Heart left ventricle (tissue), 13 donors: Measurements from ENCODE around the gene ZAP70.

Experiments
- CTCF ChIP-seq, 12 donors: fragments of 200-600 bp; sonication (generic) in 4 of 12; IDR thresholded peaks; one replicate each; pipeline versions ENCODE4 v1.5.0 to v1.8.0; 2018 to 2022; ENCODE audit warnings: antibody characterized with exemption in 12 of 12, mild to moderate bottlenecking in 5 of 12
- POLR2A ChIP-seq, 2 donors: fragments of 450-650 bp; IDR thresholded peaks; one replicate each; pipeline ENCODE4 v1.6.1; 2017; ENCODE audit warnings: antibody characterized with exemption in 2 of 2, mild to moderate bottlenecking in 2 of 2, moderate library complexity in 2 of 2
- donor health status: ischemic (EF 13 %, LVEDD 7.1; RV severe dilation, severe dysfunction).
- donor health status: DM: no; HTN: yes; CAD: no.
- donor health status: DM: no; HTN: no; CAD: no.
- donor health status: ischemic (EF 25% LVEDD 6.9; RV normal size, moderate dysfunction).
- donor health status: ischemic (EF 25% LVEDD 5.7; RV mildly dilated, moderate dysfunction).
- donor health status: ischemic (EF 35%, LVEDD 5.7; RV mildly dilated, moderate dysfunction).
- donor health status: nonischemic (EF 11% LVEDD 7.7; RV severe dilation, severe dysfunction).
- donor health status: DM: yes; HTN: yes; CAD: no.
- donor health status: PGD.
- donor health status: ischemic (EF 29% LVEDD 5.4; RV normal size, mild dysfunction).
- donor health status: nonischemic (EF 23%, LVEDD 6.1; RV moderate dilation, normal function).

GRCh38 chr2:97779141-97779540 lies 65.8 kb downstream of the ZAP70 start:
- TF ChIP-seq CTCF (IDR thresholded peaks at IDR 0.05), result no peak
- TF ChIP-seq POLR2A (IDR thresholded peaks at IDR 0.05), result no peak
